NT2/D1 (cell line): ENCODE measurements around the gene LZIC.

ENCODE experiments used
- YY1 ChIP-seq: IDR thresholded peaks from 2 replicates; pipeline ENCODE4 v1.6.1; 2011; ENCODE audit not compliant: insufficient read length, insufficient read depth
- ZNF274 ChIP-seq: IDR thresholded peaks from 2 replicates; pipeline ENCODE4 v1.6.1; 2011; ENCODE audit warnings: mild to moderate bottlenecking, low read depth, low read length

DNA sequence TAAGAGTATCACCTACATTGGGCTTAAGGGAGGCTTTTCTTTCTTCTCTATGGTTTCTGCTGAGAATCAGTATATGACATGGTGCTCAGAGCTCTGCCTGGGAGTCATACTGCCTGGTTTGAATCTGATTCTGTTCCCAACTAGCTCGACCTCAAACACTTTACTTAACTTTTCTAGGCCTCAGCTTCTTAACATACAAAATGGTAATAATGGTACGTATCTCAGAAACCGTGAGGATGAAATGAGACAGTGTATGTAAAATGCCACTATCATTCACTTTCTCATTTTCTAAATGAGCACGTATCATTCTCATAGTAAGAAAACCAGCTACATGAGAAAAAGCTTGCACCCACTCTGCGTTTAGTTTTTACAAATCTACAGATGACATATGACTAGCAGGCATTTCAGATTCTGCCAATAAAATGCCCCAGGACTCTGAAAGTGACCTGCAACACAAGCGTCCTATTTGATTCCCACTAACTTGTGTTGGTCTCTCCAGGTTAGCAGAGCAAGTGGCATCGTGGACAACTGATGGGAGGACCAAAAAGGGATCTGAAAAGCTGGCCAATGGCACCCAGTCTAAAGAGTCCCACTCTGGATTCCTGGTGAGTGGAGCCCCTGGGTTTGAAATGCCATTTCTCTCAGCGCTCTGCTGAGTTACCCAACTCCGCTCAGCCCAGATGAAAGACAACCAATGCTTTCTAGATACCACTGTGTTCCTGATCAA, 39.2 kb downstream of the LZIC start:
- no peak for TF ChIP-seq YY1
- no peak for TF ChIP-seq ZNF274
